ENCODE results near the gene HOXA9.

Gene HOXA9

GRCh38 chr7:27141137-27141922 is 24.0 kb downstream of the HOXA9 start:
- peak overlapping the region; percentile 85 for H3K4me2 ChIP-seq (ENCODE audit: low read length, poor library complexity, severe bottlenecking)
- H3K23ac ChIP-seq (ENCODE audit: low read length in 2 of 2): no peak overlapping the region
- no peak overlapping the region for H2BK120ac ChIP-seq (ENCODE audit: low read depth, low read length)
- no peak overlapping the region for H3K18ac ChIP-seq (ENCODE audit: low read depth in 1 of 2, low read length in 2 of 2)
- H3K27ac ChIP-seq (ENCODE audit: low read length, poor library complexity, severe bottlenecking): peak overlapping the region; percentile 16
- H3K14ac ChIP-seq (ENCODE audit: low read length in 2 of 2): no peak overlapping the region
- no peak overlapping the region for H2AFZ ChIP-seq (ENCODE audit: low read depth, low read length)
- H4K8ac ChIP-seq (ENCODE audit: low read length): no peak overlapping the region
- H3K9ac ChIP-seq (ENCODE audit: low read length): peak overlapping the region; percentile 97
- no peak overlapping the region for H2BK15ac ChIP-seq (ENCODE audit: low read depth, poor library complexity, severe bottlenecking)
- no peak overlapping the region for H3K4ac ChIP-seq (ENCODE audit: low read depth in 1 of 2, low read length in 2 of 2)
- no peaks in the 10 kb centered on the region for H3K27me3 ChIP-seq (ENCODE audit: control insufficient read depth in 1 of 2, insufficient read depth in 1 of 2, low read length in 2 of 2)
- peaks cover 4% of the 10 kb centered on the region for H3K79me1 ChIP-seq (replicated peaks; ENCODE audit: low read length, poor library complexity, severe bottlenecking)
- no peak overlapping the region for H4K91ac ChIP-seq (ENCODE audit: low read length)
- no peak for DNase-seq
- no peak overlapping the region for H2BK5ac ChIP-seq (ENCODE audit: low read depth, low read length, poor library complexity, severe bottlenecking)
- no peak overlapping the region for H2AK5ac ChIP-seq (ENCODE audit: low read length, severe bottlenecking)
- H3K9me3 ChIP-seq (ENCODE audit: control insufficient read depth, low read length): no peaks in the 10 kb centered on the region
- peaks cover 8 to 40% of the 10 kb centered on the region in 2 experiments for H3K36me3 ChIP-seq (ENCODE audit: control insufficient read depth in 1 of 2, insufficient read depth in 2 of 2, low read depth in 1 of 2, low read length in 2 of 2)
- H3K4me3 ChIP-seq (ENCODE audit: insufficient read depth in 1 of 2, low read depth in 1 of 2, low read length in 2 of 2): peak overlapping the region; percentile 26 to 82
- 61% methylated on average over 14 of the region's 18 CpGs for WGBS
- H3K4me1 ChIP-seq (ENCODE audit: control insufficient read depth, insufficient read depth, low read depth, low read length): peaks cover 8% of the 10 kb centered on the region
- no peak overlapping the region for H2BK12ac ChIP-seq (ENCODE audit: low read length in 2 of 2)

- Histone ChIP-seq H3K79me1 (replicated peaks; ENCODE audit: low read length, poor library complexity, severe bottlenecking) (no peaks in the 10 kb centered on the region), H3K4me3 (ENCODE audit: insufficient read depth in 1 of 2, low read depth in 1 of 2, low read length in 2 of 2) (peak overlapping the region; percentile 70 to 82), H2BK120ac (ENCODE audit: low read depth, low read length) (no peak overlapping the region), H2AK5ac (ENCODE audit: low read length, severe bottlenecking) (no peak overlapping the region), H3K23ac (ENCODE audit: low read length in 2 of 2) (no peak overlapping the region), H4K8ac (ENCODE audit: low read length) (no peak overlapping the region), H3K4me2 (ENCODE audit: low read length, poor library complexity, severe bottlenecking) (peak overlapping the region; percentile 49), H2BK12ac (ENCODE audit: low read length in 2 of 2) (no peak overlapping the region), H2BK5ac (ENCODE audit: low read depth, low read length, poor library complexity, severe bottlenecking) (peak overlapping the region; percentile 88), H3K4ac (ENCODE audit: low read depth in 1 of 2, low read length in 2 of 2) (no peak overlapping the region), H3K9me3 (ENCODE audit: control insufficient read depth, low read length) (no peaks in the 10 kb centered on the region), H3K9ac (ENCODE audit: low read length) (peak overlapping the region; percentile 97), H4K91ac (ENCODE audit: low read length) (no peak overlapping the region), H2AFZ (ENCODE audit: low read depth, low read length) (no peak overlapping the region), H3K27ac (ENCODE audit: low read length, poor library complexity, severe bottlenecking) (peak overlapping the region; percentile 83), H2BK15ac (ENCODE audit: low read depth, poor library complexity, severe bottlenecking) (no peak overlapping the region), H3K18ac (ENCODE audit: low read depth in 1 of 2, low read length in 2 of 2) (no peak overlapping the region), H3K27me3 (ENCODE audit: control insufficient read depth in 1 of 2, insufficient read depth in 1 of 2, low read length in 2 of 2) (no peaks in the 10 kb centered on the region), H3K14ac (ENCODE audit: low read length in 2 of 2) (no peak overlapping the region), H3K4me1 (ENCODE audit: control insufficient read depth, insufficient read depth, low read depth, low read length) (peaks cover 11% of the 10 kb centered on the region), H3K36me3 (ENCODE audit: control insufficient read depth in 1 of 2, insufficient read depth in 2 of 2, low read depth in 1 of 2, low read length in 2 of 2) (peaks cover 3 to 34% of the 10 kb centered on the region in 2 experiments)
- no peak for DNase-seq
- 31% methylated on average over 14 of the region's 15 CpGs for WGBS
Measured at GRCh38 chr7:27140126-27140857, 25.0 kb downstream of the HOXA9 start.

GRCh38 chr7:27139334-27140125 is 25.8 kb downstream of the HOXA9 start:
- H3K27ac ChIP-seq (ENCODE audit: low read length, poor library complexity, severe bottlenecking): peak overlapping the region; percentile 83
- H2BK5ac ChIP-seq (ENCODE audit: low read depth, low read length, poor library complexity, severe bottlenecking): peak overlapping the region; percentile 88
- H3K4me1 ChIP-seq (ENCODE audit: control insufficient read depth, insufficient read depth, low read depth, low read length): peaks cover 11% of the 10 kb centered on the region
- H2AK5ac ChIP-seq (ENCODE audit: low read length, severe bottlenecking): peak overlapping the region; percentile 41
- peak overlapping the region in 1 of 2 experiments; percentile 21 for H3K18ac ChIP-seq (ENCODE audit: low read depth in 1 of 2, low read length in 2 of 2)
- peak overlapping the region; percentile 20 for H2BK15ac ChIP-seq (ENCODE audit: low read depth, poor library complexity, severe bottlenecking)
- H3K9ac ChIP-seq (ENCODE audit: low read length): peak overlapping the region; percentile 97
- no peaks in the 10 kb centered on the region for H3K79me1 ChIP-seq (replicated peaks; ENCODE audit: low read length, poor library complexity, severe bottlenecking)
- no peaks in the 10 kb centered on the region for H3K27me3 ChIP-seq (ENCODE audit: control insufficient read depth in 1 of 2, insufficient read depth in 1 of 2, low read length in 2 of 2)
- H3K9me3 ChIP-seq (ENCODE audit: control insufficient read depth, low read length): no peaks in the 10 kb centered on the region
- H2BK120ac ChIP-seq (ENCODE audit: low read depth, low read length): no peak overlapping the region
- peak overlapping the region; percentile 78 for H4K8ac ChIP-seq (ENCODE audit: low read length)
- WGBS: 6% methylated on average over 52 of the region's 53 CpGs
- H3K4me2 ChIP-seq (ENCODE audit: low read length, poor library complexity, severe bottlenecking): peak overlapping the region; percentile 49
- H3K4ac ChIP-seq (ENCODE audit: low read depth in 1 of 2, low read length in 2 of 2): peak overlapping the region in 1 of 2 experiments; percentile 55
- H3K4me3 ChIP-seq (ENCODE audit: insufficient read depth in 1 of 2, low read depth in 1 of 2, low read length in 2 of 2): peak overlapping the region; percentile 70 to 82
- peaks cover 3 to 29% of the 10 kb centered on the region in 2 experiments for H3K36me3 ChIP-seq (ENCODE audit: control insufficient read depth in 1 of 2, insufficient read depth in 2 of 2, low read depth in 1 of 2, low read length in 2 of 2)
- H4K91ac ChIP-seq (ENCODE audit: low read length): peak overlapping the region; percentile 28
- peak; percentile 25 for DNase-seq
- H3K14ac ChIP-seq (ENCODE audit: low read length in 2 of 2): no peak overlapping the region
- H2BK12ac ChIP-seq (ENCODE audit: low read length in 2 of 2): peak overlapping the region in 1 of 2 experiments; percentile 57
- H2AFZ ChIP-seq (ENCODE audit: low read depth, low read length): no peak overlapping the region
- no peak overlapping the region for H3K23ac ChIP-seq (ENCODE audit: low read length in 2 of 2)
